Spinal cord (tissue), 10 donors: ENCODE measurements around the gene HOATZ. TPM values are rescaled to one million over a fixed set of nuclear protein-coding genes. Genes with fewer than 3 reads are reported as not detected.

Experiments
- DNase-seq, 6 donors: peaks; one replicate each; pipeline versions ENCODE4 v3.0.0 to v3.0.0-alpha.2; 2013 to 2015; ENCODE audit warnings: low spot score in 6 of 6, low read depth in 4 of 6
- H3K27ac ChIP-seq: one replicate; pipeline ENCODE4 v1.5.1; 2013; ENCODE audit warnings: low read depth, low read length, control low read depth
- H3K27me3 ChIP-seq: one replicate; pipeline ENCODE4 v1.6.1; 2013; ENCODE audit warnings: low read length; ENCODE audit not compliant: control insufficient read depth, insufficient read depth
- H3K36me3 ChIP-seq: one replicate; pipeline ENCODE4 v1.6.1; 2013; ENCODE audit warnings: low read length; ENCODE audit not compliant: control insufficient read depth, insufficient read depth
- H3K4me1 ChIP-seq: one replicate; pipeline ENCODE4 v1.6.1; 2013; ENCODE audit warnings: low read length; ENCODE audit not compliant: control insufficient read depth, insufficient read depth
- H3K4me3 ChIP-seq: one replicate; pipeline ENCODE4 v1.5.1; 2013; ENCODE audit warnings: low read depth, low read length, control low read depth
- H3K9me3 ChIP-seq: one replicate; pipeline ENCODE4 v1.6.1; 2013; ENCODE audit warnings: low read length; ENCODE audit not compliant: control insufficient read depth, insufficient read depth
- WGBS: methylation state at CpG from one replicate; pipeline ENCODE4 v1.1.5; 2013; ENCODE audit warnings: missing lambda C conversion rate; ENCODE audit not compliant: insufficient coverage; 5-methylcytosine and 5-hydroxymethylcytosine counted together
- polyA plus RNA-seq, 2 donors: library from polyadenylated mRNA; unstranded; fragments of 120-200 nt; gene quantifications; one replicate each; pipeline ENCODE4 v1.2.1, GENCODE V29; 2013; ENCODE audit not compliant: insufficient read length in 2 of 2
- total RNA-seq, 2 donors: library from RNA; depleted of rRNA in 1 of 2; stranded (reverse); fragments of 120-200 nt in 1 of 2; fragments of >200 nt in 1 of 2; gene quantifications; one replicate each; pipeline versions ENCODE4 v1.2.3 to v1.2.4, GENCODE V29; 2013 to 2014
- donor health status: healthy.

The HOATZ gene
- total and polyA plus RNA-seq, 4 donors = 3.4 to 29.5 (median 7.0) TPM

GRCh38 chr11:111528557-111528956, 14.0 kb downstream of the HOATZ start:
- H3K27ac ChIP-seq = no peak overlapping the region
- H3K36me3 ChIP-seq = no peaks in the 10 kb centered on the region
- no peaks in the 10 kb centered on the region for H3K9me3 ChIP-seq
- no CpG with 5 or more reads among the region's 1 CpG for WGBS
- no peaks in the 10 kb centered on the region for H3K27me3 ChIP-seq
- peak in 1 of 6 donors; percentile 20 for DNase-seq
- H3K4me1 ChIP-seq = no peaks in the 10 kb centered on the region
- no peak overlapping the region for H3K4me3 ChIP-seq

- H3K27ac ChIP-seq = no peak overlapping the region
These were observed 15.5 kb downstream of the HOATZ start for GRCh38 chr11:111530091-111530490.

GRCh38 chr11:111531136-111531535, 16.6 kb downstream of the HOATZ start:
- no peak overlapping the region for H3K4me3 ChIP-seq

More at GRCh38 chr11:111530091-111530490, 15.5 kb downstream of the HOATZ start:
- H3K27me3 ChIP-seq = no peaks in the 10 kb centered on the region
- WGBS = no CpG with 5 or more reads among the region's 3 CpGs
- H3K4me3 ChIP-seq = no peak overlapping the region
- no peaks in the 10 kb centered on the region for H3K4me1 ChIP-seq
- no peak for DNase-seq
- H3K36me3 ChIP-seq = no peaks in the 10 kb centered on the region
- H3K9me3 ChIP-seq = no peaks in the 10 kb centered on the region

GRCh38 chr11:111531687-111532364, 17.2 kb downstream of the HOATZ start:
- no peaks in the 10 kb centered on the region for H3K27me3 ChIP-seq
- DNase-seq = no peak
- H3K4me3 ChIP-seq = no peak overlapping the region
- WGBS = 83% methylated on average over 3 of the region's 9 CpGs
- H3K9me3 ChIP-seq = no peaks in the 10 kb centered on the region
- no peak overlapping the region for H3K27ac ChIP-seq
- H3K36me3 ChIP-seq = no peaks in the 10 kb centered on the region
- no peaks in the 10 kb centered on the region for H3K4me1 ChIP-seq

More at GRCh38 chr11:111531136-111531535, 16.6 kb downstream of the HOATZ start:
- Histone ChIP-seq H3K36me3 (no peaks in the 10 kb centered on the region), H3K9me3 (no peaks in the 10 kb centered on the region), H3K4me1 (no peaks in the 10 kb centered on the region), H3K27me3 (no peaks in the 10 kb centered on the region), H3K27ac (no peak overlapping the region)
- no peak for DNase-seq

- Histone ChIP-seq H3K4me1 (no peaks in the 10 kb centered on the region), H3K36me3 (no peaks in the 10 kb centered on the region), H3K27ac (no peak overlapping the region), H3K27me3 (no peaks in the 10 kb centered on the region), H3K9me3 (no peaks in the 10 kb centered on the region), H3K4me3 (no peak overlapping the region)
- WGBS = 69% methylated on average over 3 of the region's 5 CpGs
- no peak for DNase-seq
These were observed 17.8 kb downstream of the HOATZ start for GRCh38 chr11:111532365-111532709.

GRCh38 chr11:111535281-111535680, 20.7 kb downstream of the HOATZ start:
- DNase-seq = no peak
- Histone ChIP-seq H3K27ac (no peak overlapping the region), H3K27me3 (peaks cover 15% of the 10 kb centered on the region), H3K9me3 (no peaks in the 10 kb centered on the region), H3K4me3 (no peak overlapping the region), H3K36me3 (no peaks in the 10 kb centered on the region), H3K4me1 (peaks cover 5% of the 10 kb centered on the region)
- WGBS = 93% methylated on average over 5 of the region's 6 CpGs

GRCh38 chr11:111537336-111537860, 22.8 kb downstream of the HOATZ start:
- no peak for DNase-seq
- no CpG with 5 or more reads among the region's 3 CpGs for WGBS
- Histone ChIP-seq H3K36me3 (no peaks in the 10 kb centered on the region), H3K4me1 (peaks cover 22% of the 10 kb centered on the region), H3K4me3 (no peak overlapping the region), H3K9me3 (no peaks in the 10 kb centered on the region), H3K27ac (no peak overlapping the region), H3K27me3 (peaks cover 30% of the 10 kb centered on the region)

- no peaks in the 10 kb centered on the region for H3K9me3 ChIP-seq
- DNase-seq = no peak
- H3K27me3 ChIP-seq = peaks cover 30% of the 10 kb centered on the region
- no peaks in the 10 kb centered on the region for H3K36me3 ChIP-seq
- H3K4me3 ChIP-seq = no peak overlapping the region
- WGBS = no CpG with 5 or more reads among the region's 1 CpG
- peaks cover 22% of the 10 kb centered on the region for H3K4me1 ChIP-seq
- H3K27ac ChIP-seq = no peak overlapping the region
These were observed 24.0 kb downstream of the HOATZ start for GRCh38 chr11:111538407-111539114.

- no peak overlapping the region for H3K27ac ChIP-seq
- WGBS = 74% methylated on average over 5 of the region's 9 CpGs
- peaks cover 22% of the 10 kb centered on the region for H3K4me1 ChIP-seq
- no peak for DNase-seq
- peak overlapping the region; percentile 51 for H3K4me3 ChIP-seq
- H3K9me3 ChIP-seq = no peaks in the 10 kb centered on the region
- peaks cover 30% of the 10 kb centered on the region for H3K27me3 ChIP-seq
- no peaks in the 10 kb centered on the region for H3K36me3 ChIP-seq
These were observed 25.0 kb downstream of the HOATZ start for GRCh38 chr11:111539426-111540113.
